ENCODE data around the gene UBE2I.

The UBE2I gene

DNA sequence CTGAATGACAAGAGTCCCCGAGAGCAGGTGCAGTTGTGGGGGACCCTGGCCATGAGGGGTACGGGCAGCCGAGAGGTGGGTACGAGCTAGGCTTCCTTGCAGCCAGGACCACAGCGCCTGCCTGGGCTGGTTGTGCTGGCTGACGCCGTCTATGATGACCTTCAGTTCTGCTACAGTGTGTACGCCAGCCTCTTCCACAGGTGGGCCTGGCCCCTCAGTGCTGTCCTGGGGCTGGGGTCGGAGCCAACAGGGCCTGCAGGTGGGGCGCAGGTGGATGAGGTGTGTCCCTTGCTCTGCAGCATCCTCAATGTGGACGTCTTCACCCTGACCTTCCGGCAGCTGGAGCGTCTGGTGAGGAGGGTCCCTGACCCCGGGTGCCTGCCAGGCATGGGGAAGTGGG is 35.1 kb downstream of the UBE2I start:
- DNase-seq: no peak

DNA sequence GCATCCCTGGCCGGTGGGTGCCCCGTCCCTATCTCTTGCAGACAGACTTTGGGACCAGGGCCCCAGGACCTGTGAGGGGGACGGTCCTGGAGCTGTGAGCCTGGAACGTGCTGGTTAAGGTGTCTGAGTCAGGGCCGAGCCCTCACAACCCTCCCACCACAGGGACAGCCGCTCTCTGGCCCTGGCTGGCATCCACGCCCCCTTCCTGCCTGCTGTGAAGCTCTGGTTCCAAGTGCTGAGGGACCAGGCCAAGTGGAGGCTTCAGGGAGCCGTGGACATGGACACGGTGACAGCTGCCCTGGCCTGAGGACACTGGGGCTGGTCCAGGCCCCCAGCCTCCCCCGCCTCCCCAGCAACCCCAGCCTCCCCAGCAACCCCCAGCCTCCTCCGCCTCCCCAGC is 35.7 kb downstream of the UBE2I start:
- no peak for DNase-seq

DNA sequence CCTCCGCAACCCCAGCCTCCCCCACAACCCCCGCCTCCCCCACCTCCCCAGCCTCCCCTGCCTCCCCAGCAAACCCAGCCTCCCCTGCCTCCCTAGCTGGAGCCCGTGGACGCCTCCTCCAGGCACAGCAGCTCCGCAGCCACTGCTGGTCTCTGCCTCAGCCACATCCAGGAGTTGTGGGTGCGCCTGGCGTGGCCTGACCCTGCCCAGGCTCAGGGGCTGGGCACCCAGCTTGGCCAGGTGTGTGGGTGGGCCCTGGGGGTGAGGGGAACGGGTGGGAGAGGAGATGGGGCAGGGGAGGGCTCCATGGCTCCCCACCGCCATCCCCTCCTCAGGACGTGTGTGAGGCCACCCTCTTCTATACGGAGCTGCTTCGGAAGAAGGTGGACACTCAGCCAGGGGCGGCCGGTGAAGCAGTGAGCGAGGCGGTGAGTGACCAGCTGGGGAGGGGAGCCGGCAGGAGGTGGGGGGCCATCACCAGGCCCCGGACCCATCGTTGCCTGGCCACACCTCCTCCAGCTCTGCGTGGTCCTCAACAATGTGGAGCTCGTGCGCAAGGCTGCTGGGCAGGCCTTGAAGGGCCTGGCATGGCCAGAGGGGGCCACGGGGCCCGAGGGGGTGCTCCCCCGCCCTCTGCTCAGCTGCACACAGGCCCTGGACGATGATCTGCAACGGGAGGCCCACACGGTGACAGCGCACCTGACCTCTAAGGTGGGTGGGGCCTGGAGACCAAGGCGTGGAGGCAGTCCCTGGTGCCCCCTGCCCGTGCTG is 36.4 kb downstream of the UBE2I start:
- DNase-seq: no peak

DNA sequence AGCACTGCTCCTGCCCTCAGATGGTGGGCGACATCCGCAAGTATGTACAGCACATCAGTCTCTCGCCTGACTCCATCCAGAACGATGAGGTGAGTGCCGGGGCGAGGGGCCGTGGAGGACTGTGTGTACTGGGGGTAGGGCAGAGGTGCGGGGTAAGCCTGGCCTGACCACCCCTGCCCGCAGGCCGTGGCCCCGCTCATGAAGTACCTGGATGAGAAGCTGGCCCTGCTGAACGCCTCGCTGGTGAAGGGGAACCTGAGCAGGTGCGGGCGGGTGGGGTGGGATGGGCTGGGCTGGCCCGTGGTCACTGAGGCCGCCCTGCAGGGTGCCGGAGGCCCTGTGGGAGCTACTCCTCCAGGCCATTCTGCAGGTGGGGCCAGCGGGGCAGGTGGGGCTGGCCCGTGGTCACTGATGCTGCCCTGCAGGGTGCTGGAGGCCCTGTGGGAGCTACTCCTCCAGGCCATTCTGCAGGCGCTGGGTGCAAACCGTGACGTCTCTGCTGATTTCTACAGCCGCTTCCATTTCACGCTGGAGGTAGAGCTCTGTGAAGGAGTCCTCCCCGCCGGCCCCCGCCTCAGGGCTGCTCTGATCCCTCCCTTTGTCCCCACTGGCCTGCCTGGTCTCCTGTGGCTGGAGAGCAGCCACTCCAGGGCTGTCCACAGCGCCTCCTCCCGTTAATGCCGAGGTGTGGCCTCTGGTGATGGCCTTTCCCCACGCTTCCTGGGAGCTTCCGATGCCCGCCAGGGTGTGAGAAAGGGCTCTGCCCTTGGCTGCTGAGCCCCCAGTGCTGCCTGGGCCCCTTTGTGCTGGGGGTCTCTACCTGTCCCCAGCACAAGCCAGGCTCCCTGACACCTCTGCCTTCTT is 37.2 kb downstream of the UBE2I start:
- no peak for DNase-seq

DNA sequence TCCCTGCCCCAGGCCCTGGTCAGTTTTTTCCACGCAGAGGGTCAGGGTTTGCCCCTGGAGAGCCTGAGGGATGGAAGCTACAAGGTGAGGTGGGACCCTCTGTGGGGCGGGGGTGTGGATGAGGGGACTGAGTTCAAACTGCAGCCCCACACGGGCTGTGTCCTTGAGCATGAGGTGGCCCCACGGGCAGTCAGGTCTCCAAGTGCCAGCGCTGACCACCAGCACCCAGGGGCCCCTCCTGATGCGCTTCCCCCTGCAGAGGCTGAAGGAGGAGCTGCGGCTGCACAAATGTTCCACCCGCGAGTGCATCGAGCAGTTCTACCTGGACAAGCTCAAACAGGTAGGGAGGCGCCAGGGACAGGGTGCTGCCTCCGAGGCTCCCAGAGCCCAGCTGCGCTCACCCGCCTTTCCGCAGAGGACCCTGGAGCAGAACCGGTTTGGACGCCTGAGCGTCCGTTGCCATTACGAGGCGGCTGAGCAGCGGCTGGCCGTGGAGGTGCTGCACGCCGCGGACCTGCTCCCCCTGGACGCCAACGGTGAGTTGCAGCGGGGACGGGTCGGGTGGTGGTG is 37.9 kb downstream of the UBE2I start:
- no peak for DNase-seq

DNA sequence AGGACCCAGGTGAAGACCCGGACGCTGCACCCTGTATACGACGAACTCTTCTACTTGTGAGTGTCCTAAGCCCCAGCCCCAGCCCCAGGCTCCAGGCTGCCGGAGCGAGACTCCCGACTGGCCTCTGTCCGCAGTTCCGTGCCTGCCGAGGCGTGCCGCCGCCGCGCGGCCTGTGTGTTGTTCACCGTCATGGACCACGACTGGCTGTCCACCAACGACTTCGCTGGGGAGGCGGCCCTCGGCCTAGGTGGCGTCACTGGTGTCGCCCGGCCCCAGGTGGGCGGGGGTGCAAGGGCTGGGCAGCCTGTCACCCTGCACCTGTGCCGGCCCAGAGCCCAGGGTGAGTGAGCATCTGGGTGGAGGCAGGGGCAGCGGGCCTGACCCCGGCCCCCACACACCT is 38.5 kb downstream of the UBE2I start:
- DNase-seq: no peak

DNA sequence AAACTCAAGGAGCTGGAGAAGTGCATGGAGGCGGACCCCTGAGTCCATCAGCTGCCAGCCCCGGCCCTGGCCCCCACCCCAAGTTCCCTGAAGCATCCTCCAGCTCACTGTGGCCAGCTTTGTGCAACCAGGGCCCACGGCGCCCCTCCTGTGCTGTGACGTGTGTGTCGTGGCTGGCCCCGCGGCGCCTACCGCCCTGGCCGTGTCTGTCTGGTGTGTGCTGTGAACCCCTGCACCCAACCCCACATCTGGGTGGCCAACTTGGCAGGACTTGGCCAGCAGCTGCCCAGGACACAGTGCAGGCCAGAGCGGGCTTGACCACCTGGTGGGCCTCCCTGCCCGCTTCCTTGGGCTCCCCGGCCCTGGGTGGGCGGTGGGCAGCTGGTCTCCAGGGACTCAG is 39.0 kb downstream of the UBE2I start:
- no peak for DNase-seq

DNA sequence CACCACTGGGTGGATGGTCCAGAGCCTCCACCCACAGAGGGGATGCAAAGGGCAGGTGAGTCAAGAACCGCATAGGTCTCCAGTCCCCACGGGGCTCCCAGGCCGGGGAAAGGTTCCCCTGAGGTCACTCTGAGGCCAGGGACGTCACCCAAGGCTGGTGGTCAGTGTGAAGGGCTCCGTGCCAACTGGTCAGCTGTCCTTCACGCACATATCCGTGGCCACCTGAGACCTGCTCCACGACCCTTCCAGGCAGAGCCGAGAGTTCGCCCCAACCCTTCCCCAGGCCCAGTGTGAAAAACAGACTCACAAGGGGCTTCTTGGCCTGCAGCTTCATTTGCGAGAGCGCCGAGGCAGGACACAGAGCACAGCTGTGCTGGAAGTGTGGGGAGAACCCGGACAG is 39.5 kb downstream of the UBE2I start:
- DNase-seq: no peak

DNA sequence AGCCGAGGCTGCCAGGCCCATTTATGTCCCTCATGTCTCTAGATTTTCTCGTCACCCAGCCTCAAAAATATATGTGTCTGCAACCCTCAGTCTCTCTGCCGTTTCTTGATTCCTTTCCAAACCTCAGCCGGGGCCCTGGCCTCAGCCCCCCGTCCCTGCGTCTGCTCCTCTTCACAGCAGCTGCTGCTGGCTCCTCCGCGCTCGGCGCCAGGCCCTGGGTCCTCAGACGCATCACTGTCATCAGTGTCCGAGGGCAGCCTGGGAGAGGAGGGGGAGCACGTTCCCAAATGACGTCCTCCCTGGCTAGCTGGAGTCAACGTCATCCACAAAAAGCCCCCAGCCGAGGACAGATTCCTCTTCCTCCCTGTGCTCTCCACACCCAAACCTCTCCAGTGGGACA is 39.9 kb downstream of the UBE2I start:
- DNase-seq: no peak

DNA sequence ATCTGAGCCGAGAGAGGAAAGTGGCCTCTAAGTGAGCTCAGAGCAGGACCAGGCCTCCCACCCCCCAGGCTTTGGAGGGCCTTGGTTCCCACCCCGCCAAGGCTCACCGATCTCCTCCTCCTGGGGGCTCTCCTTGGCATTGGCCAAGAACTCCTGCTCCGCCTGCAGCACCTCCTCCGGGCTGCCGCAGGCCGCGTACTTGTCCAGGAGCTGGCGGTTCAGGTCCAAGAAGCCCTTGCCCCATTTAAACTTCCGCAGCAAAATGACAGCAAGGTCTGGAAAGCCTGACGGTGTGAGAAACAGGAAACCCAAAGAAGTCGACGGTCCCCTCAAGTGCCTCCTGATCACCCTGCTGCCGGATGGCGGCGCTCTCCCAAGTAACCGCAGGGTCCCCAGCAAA is 40.5 kb downstream of the UBE2I start:
- DNase-seq: no peak

DNA sequence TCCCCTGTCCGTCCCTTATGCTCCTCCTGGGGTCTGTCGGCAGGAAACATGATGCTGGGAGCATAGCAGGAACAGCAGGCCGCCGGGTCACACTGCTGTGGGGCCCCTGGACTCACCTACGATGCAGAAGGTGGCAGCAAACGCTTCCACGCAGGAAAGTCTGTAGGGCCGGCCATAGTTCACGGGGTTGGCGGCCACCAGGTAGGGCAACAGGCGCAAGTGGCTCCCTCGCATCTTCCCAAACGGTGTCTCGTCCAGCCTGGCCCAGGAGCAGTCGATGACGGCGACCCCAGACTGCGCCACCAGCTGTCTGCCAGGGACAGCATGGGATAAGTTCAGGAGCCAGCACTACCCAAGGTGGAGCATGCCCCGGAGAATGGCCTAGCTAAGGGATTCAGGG is 41.3 kb downstream of the UBE2I start:
- DNase-seq: no peak

DNA sequence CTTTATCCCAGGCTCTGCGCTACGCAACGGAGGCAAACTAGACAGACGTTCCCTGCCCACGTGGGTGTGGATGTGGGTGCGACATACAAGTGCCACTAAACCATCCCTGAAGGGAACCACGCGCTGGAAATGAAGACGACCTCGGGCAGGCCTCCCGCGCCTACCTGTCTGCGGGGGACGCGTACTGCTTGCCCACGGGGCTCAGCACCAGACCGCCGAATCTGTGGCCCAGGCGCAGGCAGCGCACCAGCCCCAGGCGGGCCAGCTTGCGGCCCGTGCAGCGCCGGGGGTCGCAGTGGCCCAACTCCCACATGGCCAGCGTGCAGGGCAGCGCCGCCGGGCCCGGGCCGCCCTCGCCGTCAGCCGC is 41.8 kb downstream of the UBE2I start:
- DNase-seq: no peak

DNA sequence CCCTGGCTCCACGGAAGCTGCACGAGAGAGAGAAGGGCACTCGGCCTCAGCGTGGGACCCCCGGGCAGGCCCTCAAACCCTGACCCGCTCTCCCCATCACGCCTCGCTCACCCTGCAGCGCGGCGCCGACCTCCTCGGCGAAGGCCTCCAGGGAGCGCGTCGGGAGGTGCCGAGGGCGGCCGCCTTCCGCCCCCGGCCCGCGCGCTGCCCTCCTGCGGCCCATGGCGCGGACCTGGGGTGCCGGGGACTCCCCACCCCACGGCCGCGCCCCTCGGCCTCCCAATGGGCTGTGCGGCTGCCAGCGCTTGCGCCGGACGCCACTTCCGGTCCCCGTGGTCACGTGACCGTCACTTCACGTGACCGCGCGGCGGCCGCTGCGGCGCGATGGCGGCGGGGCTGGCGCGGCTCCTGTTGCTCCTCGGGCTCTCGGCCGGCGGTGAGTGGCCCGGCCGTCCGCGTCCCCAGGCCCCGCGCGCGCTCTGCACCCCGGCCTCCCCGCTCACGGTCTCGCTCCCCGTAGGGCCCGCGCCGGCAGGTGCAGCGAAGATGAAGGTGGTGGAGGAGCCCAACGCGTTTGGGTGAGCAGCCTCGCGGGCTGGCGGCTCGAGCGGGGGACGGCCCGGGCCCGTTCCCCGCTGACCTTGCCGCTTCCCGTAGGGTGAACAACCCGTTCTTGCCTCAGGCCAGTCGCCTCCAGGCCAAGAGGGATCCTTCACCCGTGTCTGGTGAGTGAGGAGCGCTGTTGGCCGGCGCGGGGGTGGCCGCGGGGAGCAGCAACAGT is 42.3 kb downstream of the UBE2I start, which contains the start of the genes GNPTG and TSR3:
TSS of gene GNPTG (plus strand) at position 350 of the 781 bp plus-strand sequence. CDS start at position 385, 35 bp downstream.
TSS of gene TSR3 (minus strand) at position 297 of the 781 bp plus-strand sequence. CDS start at position 223, 74 bp downstream.
- DNase-seq: peak; percentile 91

DNA sequence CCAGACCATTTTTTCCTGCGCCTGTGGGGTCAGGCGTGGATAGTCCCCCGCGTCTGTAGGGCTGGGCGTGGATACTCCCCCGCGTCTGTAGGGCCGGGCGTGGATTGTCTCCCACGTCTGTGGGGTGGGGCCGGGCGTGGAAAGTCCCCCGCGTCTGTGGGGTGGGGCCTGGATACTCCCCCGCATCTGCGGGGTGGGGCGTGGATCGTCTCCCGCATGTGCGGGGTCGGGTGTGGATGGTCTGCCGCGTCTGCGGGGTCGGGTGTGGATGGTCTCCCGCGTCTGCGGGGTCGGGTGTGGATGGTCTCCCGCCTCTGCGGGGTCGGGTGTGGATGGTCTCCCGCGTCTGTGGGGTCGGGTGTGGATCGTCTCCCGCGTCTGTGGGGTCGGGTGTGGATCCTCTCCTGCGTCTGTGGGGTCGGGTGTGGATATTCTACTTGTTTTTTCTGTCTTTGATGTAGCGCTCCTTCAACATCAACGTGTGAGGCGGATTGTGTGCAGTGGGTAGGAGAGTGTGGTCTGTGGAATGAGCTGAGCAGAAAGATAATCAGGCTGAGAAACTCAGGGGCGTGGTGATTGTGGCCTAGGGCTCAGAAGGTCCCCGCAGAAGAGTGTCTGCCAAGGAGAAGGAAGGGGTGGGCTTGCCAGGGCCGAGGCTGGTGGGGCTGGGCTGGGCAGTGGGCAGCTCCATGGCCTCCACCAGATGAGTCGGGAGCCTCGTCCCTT is 45.5 kb downstream of the UBE2I start:
- no peak for DNase-seq

DNA sequence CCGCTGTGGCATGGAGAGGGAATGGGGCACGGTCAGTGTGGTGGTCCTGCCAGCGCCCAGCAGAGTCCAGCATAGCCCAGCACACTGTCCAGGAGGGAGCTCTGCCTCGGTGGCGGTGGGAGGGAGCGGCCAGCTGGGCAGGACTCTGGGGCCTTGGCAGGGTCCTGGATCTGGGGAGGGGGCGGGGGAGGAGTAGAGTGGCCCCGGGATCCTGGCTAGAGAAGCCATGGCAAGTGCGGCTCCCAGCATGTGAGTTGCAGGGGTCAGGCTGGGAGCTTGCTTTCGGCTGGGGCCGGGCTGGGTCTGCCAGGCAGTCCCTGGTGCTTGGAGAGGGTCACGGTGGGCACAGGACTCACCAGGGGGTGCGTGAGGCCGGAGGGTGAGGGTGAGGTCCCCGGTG is 46.2 kb downstream of the UBE2I start:
- no peak for DNase-seq

DNA sequence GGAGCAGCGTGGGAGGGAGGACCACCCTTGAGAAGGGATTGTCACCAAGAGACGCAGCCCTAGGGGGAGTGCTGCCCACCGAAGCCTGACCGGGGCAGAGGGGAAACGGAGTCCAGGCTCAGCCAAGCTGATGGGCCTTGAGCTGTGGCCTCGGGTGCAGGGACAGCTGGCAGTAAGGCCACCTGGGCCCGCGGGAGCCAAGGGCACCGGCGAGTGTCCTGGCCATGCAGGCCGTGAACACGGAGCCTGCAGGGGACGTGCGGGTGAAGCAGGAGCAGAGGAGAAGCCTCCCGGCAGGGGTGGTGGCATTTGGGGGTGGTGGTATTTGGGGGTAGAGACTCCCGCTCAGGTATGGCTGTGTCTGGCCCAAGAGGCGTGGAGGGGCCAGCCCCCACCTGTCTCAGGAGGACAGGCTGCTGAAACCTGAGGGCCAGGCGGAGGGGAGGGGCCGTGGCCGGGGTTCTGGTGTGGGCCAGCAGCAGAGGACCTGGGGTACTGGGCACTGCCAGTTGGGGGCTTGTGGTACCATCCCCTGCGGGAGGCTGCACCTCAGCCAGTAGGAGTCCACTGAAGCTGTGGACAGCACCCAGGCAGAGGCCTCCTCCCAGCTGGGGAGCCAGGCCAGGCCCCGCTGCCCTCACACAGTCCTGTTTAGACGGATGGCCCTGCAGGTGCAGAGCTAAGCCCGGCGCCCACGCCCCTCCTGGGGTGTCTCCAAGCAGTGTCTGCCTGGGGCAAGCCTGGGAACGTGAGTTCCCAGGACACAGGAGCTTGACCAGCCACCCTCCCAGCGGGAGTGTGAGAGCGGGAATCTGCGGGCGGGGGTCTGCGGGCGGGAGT is 46.8 kb downstream of the UBE2I start:
- DNase-seq: no peak

DNA sequence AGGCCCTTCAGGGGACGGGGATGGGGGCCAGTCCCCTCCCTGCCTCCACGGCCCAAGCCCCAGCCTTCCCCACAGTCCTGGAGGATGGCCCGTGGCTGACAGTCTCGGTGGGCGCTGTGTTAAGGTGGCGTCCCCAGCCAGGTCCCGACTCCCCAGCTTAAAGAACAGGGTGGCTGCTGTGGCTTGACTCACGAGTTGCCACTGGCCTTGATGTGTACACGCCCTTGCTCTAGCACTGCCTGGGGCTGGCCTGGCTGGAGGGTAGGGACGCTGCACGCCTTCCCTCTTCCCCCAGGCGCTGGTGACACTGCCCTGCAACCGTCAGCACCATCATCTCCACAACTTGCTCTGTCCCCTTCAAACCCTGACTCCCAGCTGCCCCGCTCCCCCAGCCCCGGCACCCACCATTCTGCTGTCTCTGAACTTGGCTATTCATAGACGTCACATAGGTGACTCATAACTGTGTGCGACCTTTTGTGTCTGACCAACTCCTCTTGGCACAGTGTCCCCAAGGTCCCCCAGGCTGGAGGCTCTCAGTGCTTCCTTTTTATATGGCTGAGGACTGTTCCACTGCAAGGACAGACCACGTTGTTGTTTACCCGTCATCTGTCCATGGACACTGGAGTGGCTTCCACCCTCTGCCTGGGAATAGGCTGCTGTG is 48.6 kb downstream of the UBE2I start:
- no peak for DNase-seq

DNA sequence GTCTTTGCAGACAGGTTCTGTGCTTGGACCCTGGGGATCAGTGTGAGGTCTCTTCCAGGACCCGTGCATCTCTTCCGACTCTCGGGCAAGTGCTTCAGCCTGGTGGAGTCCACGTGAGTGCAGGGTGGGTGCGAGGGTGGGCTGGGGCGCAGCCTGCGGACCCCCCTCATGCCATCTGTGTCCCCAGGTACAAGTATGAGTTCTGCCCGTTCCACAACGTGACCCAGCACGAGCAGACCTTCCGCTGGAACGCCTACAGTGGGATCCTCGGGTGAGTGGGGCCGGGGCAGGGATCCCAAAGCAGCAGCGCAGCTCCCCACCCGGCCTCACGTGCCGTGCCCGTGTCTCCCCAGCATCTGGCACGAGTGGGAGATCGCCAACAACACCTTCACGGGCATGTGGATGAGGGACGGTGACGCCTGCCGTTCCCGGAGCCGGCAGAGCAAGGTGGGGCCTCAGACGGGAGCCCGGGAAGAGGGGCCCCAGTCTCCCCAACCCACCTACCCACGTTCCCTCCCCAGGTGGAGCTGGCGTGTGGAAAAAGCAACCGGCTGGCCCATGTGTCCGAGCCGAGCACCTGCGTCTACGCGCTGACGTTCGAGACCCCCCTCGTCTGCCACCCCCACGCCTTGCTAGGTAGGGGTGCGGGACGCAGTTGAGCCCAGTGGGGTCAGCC is 52.4 kb downstream of the UBE2I start:
- DNase-seq: no peak

DNA sequence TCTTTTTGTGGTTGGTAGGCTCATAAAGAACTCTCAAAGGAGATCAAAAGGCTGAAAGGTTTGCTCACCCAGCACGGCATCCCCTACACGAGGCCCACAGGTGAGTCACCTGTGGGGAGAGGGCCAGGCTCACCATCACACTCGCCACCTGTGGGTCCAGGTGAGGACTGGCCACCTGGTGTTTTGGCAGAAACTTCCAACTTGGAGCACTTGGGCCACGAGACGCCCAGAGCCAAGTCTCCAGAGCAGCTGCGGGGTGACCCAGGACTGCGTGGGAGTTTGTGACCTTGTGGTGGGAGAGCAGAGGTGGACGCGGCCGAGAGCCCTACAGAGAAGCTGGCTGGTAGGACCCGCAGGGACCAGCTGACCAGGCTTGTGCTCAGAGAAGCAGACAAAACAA is 53.4 kb downstream of the UBE2I start:
- DNase-seq: no peak

DNA sequence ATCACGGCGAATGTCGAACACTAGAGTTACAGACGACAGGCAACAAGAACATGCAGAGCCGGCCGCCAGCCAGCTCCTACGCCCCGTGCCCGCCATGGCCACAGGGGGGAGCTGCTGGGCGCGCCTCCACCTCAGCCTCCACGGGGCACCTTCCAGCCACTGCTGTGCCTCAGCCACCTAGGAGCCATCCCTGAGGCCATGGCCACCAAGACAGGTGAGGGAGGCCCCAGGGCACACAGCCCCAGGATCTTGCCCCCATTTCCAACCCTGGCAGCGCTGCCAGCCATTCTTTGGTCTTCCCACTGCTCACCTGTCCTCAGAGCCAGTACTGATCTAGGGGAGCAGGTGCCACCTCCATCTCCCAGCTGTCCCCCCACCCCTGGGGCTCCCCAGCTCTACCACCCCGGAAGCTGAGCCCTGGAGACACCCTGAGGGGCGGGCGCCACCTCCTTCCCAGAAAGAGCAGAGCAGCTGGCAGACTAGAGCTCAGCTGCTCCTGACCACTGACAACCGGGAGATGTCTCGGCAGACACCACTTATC is 54.1 kb downstream of the UBE2I start:
- DNase-seq: peak; percentile 26

Data from fibroblast of skin of right biceps (primary cell).